A673 (cell line): ENCODE data around the gene NKPD1.

Experiments
- CTCF ChIP-seq: fragments of 300-800, 200-600 bp; sonication (generic); conservative IDR thresholded peaks from 2 replicates; pipeline ENCODE4 v1.5.1; 2017; ENCODE audit warnings: low read depth, mild to moderate bottlenecking, antibody characterized with exemption, low read length, moderate library complexity, mixed read lengths
- EZH2 ChIP-seq: fragments of 200-600 bp; sonication (generic); IDR thresholded peaks from 2 replicates; pipeline ENCODE4 v1.6.1; 2017; ENCODE audit warnings: borderline replicate concordance, low read depth, mild to moderate bottlenecking, mixed read lengths, antibody characterized with exemption, low read length; ENCODE audit not compliant: poor library complexity, severe bottlenecking

- no peak for TF ChIP-seq CTCF
- TF ChIP-seq EZH2: no peak
Measured at GRCh38 chr19:45137179-45137761, 23.5 kb downstream of the NKPD1 start.
